ENCODE measurements around the gene TTR.

The TTR gene

GRCh38 chr18:31591628-31592027 is at the start of gene TTR:
Gene TTR (plus strand): TSS chr18:31591877. CDS start chr18:31591903, 26 bp downstream.
- DNase-seq: no peak

- DNase-seq: no peak
Measured at GRCh38 chr18:31546476-31546875, 45.2 kb upstream of the TTR start.

GRCh38 chr18:31548853-31549252 is 42.8 kb upstream of the TTR start:
- DNase-seq: no peak

- no peak for DNase-seq
Measured at GRCh38 chr18:31549416-31549815, 42.3 kb upstream of the TTR start.

GRCh38 chr18:31551883-31552282 is 39.8 kb upstream of the TTR start:
- DNase-seq: no peak

GRCh38 chr18:31553800-31554199 is 37.9 kb upstream of the TTR start:
- no peak for DNase-seq

GRCh38 chr18:31554776-31555175 is 36.9 kb upstream of the TTR start:
- DNase-seq: no peak

- DNase-seq: peak; percentile 11
Measured at GRCh38 chr18:31555971-31556747, 35.5 kb upstream of the TTR start.

- DNase-seq: no peak
Measured at GRCh38 chr18:31557446-31557845, 34.2 kb upstream of the TTR start.

GRCh38 chr18:31558567-31558966 is 33.1 kb upstream of the TTR start:
- no peak for DNase-seq

GRCh38 chr18:31562726-31563125 is 29.0 kb upstream of the TTR start:
- DNase-seq: no peak

- DNase-seq: no peak
Measured at GRCh38 chr18:31563778-31564177, 27.9 kb upstream of the TTR start.

- no peak for DNase-seq
Measured at GRCh38 chr18:31565345-31565744, 26.3 kb upstream of the TTR start.

GRCh38 chr18:31565782-31566512 is 25.7 kb upstream of the TTR start:
- DNase-seq: no peak

- DNase-seq: no peak
Measured at GRCh38 chr18:31566576-31567306, 24.9 kb upstream of the TTR start.

- no peak for DNase-seq
Measured at GRCh38 chr18:31572368-31572767, 19.3 kb upstream of the TTR start.

- DNase-seq: no peak
Measured at GRCh38 chr18:31573051-31573450, 18.6 kb upstream of the TTR start.

- DNase-seq: no peak
Measured at GRCh38 chr18:31574359-31574758, 17.3 kb upstream of the TTR start.

- no peak for DNase-seq
Measured at GRCh38 chr18:31575515-31576257, 16.0 kb upstream of the TTR start.

GRCh38 chr18:31576670-31577069 is 15.0 kb upstream of the TTR start:
- no peak for DNase-seq

- no peak for DNase-seq
Measured at GRCh38 chr18:31577195-31577594, 14.5 kb upstream of the TTR start.

GRCh38 chr18:31578126-31578525 is 13.6 kb upstream of the TTR start:
- DNase-seq: no peak

- DNase-seq: no peak
Measured at GRCh38 chr18:31579375-31579774, 12.3 kb upstream of the TTR start.

Data from NCI-H2081 treated with DMSO at 0.1 percent for 48 hours (cell line).